ENCODE data around the gene CCDC34. TPM values are rescaled to one million over a fixed set of nuclear protein-coding genes. Genes with fewer than 3 reads are reported as not detected.

The CCDC34 gene
- total and polyA plus RNA-seq, 8 donors: 3.2 to 28.6 (median 22.3) TPM

- no peak for ATAC-seq
These were observed 12.4 kb upstream of the CCDC34 start for GRCh38 chr11:27375370-27375769.

DNA sequence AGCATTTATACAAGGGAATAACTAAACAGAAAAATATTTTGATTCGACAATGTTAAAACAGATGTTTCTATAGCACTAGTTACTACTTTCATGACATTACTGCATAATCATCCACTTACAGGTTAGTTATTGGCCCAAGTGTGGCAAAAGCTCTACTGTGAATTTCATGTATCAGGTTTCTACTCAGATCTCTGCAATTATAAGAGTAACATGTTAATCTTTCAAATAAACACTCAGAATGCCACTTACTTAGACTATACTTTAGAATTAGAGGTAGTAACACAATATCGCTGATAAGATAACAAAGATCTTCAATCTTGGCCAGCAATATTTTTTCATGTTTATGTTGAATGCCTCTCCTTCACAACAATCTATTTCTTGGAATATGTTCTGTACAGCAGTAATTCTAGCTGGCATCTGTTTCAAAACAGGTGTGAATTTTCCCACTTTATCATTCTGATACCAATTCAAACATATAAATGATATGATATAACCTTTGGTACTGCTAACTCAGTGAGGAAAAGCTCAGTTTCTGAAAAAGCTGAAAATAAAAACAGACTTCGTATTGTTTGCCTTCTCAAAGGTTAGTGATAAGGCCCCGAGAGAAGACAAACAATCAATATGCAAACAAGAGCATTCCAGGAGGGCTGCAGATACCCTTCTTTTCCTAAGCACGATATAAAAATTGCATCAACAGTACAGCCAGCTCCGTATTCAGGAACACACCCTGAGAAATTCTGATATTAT lies 11.0 kb upstream of the CCDC34 start:
- TF ChIP-seq, protein P1, sequence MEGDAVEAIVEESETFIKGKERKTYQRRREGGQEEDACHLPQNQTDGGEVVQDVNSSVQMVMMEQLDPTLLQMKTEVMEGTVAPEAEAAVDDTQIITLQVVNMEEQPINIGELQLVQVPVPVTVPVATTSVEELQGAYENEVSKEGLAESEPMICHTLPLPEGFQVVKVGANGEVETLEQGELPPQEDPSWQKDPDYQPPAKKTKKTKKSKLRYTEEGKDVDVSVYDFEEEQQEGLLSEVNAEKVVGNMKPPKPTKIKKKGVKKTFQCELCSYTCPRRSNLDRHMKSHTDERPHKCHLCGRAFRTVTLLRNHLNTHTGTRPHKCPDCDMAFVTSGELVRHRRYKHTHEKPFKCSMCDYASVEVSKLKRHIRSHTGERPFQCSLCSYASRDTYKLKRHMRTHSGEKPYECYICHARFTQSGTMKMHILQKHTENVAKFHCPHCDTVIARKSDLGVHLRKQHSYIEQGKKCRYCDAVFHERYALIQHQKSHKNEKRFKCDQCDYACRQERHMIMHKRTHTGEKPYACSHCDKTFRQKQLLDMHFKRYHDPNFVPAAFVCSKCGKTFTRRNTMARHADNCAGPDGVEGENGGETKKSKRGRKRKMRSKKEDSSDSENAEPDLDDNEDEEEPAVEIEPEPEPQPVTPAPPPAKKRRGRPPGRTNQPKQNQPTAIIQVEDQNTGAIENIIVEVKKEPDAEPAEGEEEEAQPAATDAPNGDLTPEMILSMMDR (IDR thresholded peaks at IDR 0.05): no peak
- DNase-seq (no peak), ATAC-seq (no peak)
- Histone ChIP-seq H3K4me3 (no peak overlapping the region), H3K27ac (no peak overlapping the region), H3K27me3 (no peaks in the 10 kb centered on the region), H3K4me1 (no peaks in the 10 kb centered on the region), H3K36me3 (no peaks in the 10 kb centered on the region), H3K9me3 (no peaks in the 10 kb centered on the region)
- intact Hi-C loops (cut with DNase I): no loop called here

More at GRCh38 chr11:27375370-27375769, 12.4 kb upstream of the CCDC34 start:
- intact Hi-C loops (cut with DNase I): no loop called here
- Histone ChIP-seq H3K9me3 (no peaks in the 10 kb centered on the region), H3K27me3 (no peaks in the 10 kb centered on the region), H3K4me3 (no peak overlapping the region), H3K27ac (no peak overlapping the region), H3K4me1 (no peaks in the 10 kb centered on the region), H3K36me3 (no peaks in the 10 kb centered on the region)
- no peak for DNase-seq
- TF ChIP-seq, protein P1 (IDR thresholded peaks at IDR 0.05): no peak

- intact Hi-C loops (cut with DNase I): no loop called here
- no peak overlapping the region for H3K4me3 ChIP-seq
- DNase-seq (no peak), ATAC-seq (no peak)
- no peak overlapping the region for H3K27ac ChIP-seq
- TF ChIP-seq, protein P1 (IDR thresholded peaks at IDR 0.05): no peak
- no peaks in the 10 kb centered on the region for H3K4me1 ChIP-seq
- H3K36me3 ChIP-seq: no peaks in the 10 kb centered on the region
- H3K9me3 ChIP-seq: no peaks in the 10 kb centered on the region
- H3K27me3 ChIP-seq: no peaks in the 10 kb centered on the region
These were observed 10.4 kb upstream of the CCDC34 start for GRCh38 chr11:27373392-27373791.

DNA sequence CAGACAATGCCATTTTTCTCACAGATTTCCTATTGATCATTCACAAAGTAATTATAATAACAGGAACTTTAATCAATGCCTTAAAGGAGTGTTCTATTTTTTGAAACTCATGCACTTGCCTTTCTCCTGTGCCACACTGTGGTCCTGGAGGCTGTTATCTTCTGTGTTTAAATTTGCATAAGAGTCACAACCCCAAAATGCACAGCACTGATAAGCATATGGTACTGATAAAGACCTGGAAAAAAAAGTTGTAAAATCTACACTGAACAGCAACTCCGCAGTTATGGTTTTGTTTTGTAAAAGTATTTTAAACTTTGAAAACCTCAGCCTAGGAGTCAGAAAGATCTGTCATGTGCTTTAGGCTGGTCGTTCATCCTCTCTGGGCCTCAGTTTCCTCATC lies 9.1 kb upstream of the CCDC34 start:
- TF ChIP-seq, protein P1 (IDR thresholded peaks at IDR 0.05): no peak
- intact Hi-C loops (cut with DNase I): no loop called here
- Histone ChIP-seq H3K4me1 (no peaks in the 10 kb centered on the region), H3K4me3 (no peak overlapping the region), H3K36me3 (no peaks in the 10 kb centered on the region), H3K27me3 (no peaks in the 10 kb centered on the region), H3K27ac (no peak overlapping the region), H3K9me3 (no peaks in the 10 kb centered on the region)
- DNase-seq: no peak
- ATAC-seq: no peak

GRCh38 chr11:27371489-27371888 lies 8.5 kb upstream of the CCDC34 start:
- no peak for ATAC-seq
- intact Hi-C loops (cut with DNase I): no loop called here
- no peaks in the 10 kb centered on the region for H3K4me1 ChIP-seq

More at GRCh38 chr11:27371489-27371888, 8.5 kb upstream of the CCDC34 start:
- TF ChIP-seq, protein P1 (IDR thresholded peaks at IDR 0.05): no peak
- H3K27ac ChIP-seq: no peak overlapping the region
- DNase-seq: no peak
- H3K4me3 ChIP-seq: no peak overlapping the region
- H3K27me3 ChIP-seq: no peaks in the 10 kb centered on the region
- no peaks in the 10 kb centered on the region for H3K9me3 ChIP-seq
- H3K36me3 ChIP-seq: no peaks in the 10 kb centered on the region

All from left lung (tissue), 10 donors.